C4-2B (cell line): ENCODE data around the gene KIF23.

Experiments
- CTCF ChIP-seq: fragments of 450-650 bp; conservative IDR thresholded peaks from 2 replicates; pipeline ENCODE4 v1.5.1; 2017; ENCODE audit warnings: mild to moderate bottlenecking
- ZFX ChIP-seq: fragments of 450-650 bp; IDR thresholded peaks from 2 replicates; pipeline ENCODE4 v1.6.1; 2017

GRCh38 chr15:69384626-69385598 is 29.2 kb upstream of the KIF23 start:
- TF ChIP-seq CTCF (no peak), ZFX (no peak)
